Measurements from ENCODE around the gene CSK.

- no peak for TF ChIP-seq EP300 (IDR thresholded peaks at IDR 0.05; ENCODE audit: borderline replicate concordance)
- no peak for TF ChIP-seq TAF1 (IDR thresholded peaks at IDR 0.05; ENCODE audit: low read depth)
- TF ChIP-seq FOXM1 (IDR thresholded peaks at IDR 0.05; ENCODE audit: borderline replicate concordance, low read depth), result no peak
- no peak for TF ChIP-seq NFIC (IDR thresholded peaks at IDR 0.05)
- TF ChIP-seq MAX (IDR thresholded peaks at IDR 0.05), result no peak
- TF ChIP-seq RAD21 (IDR thresholded peaks at IDR 0.05; ENCODE audit: low read depth), result no peak
- TF ChIP-seq CEBPB (IDR thresholded peaks at IDR 0.05), result no peak
Measured at GRCh38 chr15:74732846-74733245, 49.0 kb upstream of the CSK start.
